Erythroblast (primary cell): ENCODE measurements around the gene CDKAL1.
"Not testable (repeated sequence)": the region's sequence is repeated elsewhere in the genome, so short reads cannot be mapped to it uniquely, and the experiment has no call there.

Experiments
- GATA1 ChIP-seq: IDR thresholded peaks from 2 replicates; pipeline ENCODE4 v1.6.1; 2011; ENCODE audit warnings: low read depth, mild to moderate bottlenecking, control low read depth, low read length, moderate library complexity
- POLR2A ChIP-seq: IDR thresholded peaks from 2 replicates; pipeline ENCODE4 v1.6.1; 2011; ENCODE audit warnings: mild to moderate bottlenecking, low read length

DNA sequence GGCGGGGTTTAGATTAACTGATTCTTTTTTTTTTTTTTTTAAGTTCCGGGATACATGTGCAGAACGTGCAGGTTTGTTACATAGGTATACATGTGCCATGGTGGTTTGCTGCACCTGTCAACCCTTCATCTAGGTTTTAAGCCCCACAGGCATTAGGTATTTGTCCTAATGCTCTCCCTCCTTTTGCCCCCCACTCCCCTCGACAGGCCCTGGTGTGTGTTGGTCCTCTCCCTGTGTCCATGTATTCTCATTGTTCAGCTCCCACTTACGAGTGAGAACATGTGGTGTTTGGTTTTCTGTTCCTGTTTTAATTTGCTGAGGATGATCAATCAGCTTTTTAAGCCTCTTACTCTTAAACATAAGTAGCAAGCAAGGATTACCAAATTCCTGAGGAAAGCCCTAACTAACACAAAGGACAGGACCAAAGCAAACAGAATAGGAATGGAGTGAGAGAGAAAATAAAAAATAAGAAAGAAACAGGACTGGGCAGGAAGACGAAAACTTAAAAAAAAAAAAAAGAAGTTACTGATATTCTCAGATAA, 558.0 kb downstream of the CDKAL1 start:
- TF ChIP-seq POLR2A, GATA1: not testable (repeated sequence)
